ENCODE results near the gene NAA15.
A peak's percentile ranks its signal among the peaks of the same experiment; 100 is the strongest.

The NAA15 gene

DNA sequence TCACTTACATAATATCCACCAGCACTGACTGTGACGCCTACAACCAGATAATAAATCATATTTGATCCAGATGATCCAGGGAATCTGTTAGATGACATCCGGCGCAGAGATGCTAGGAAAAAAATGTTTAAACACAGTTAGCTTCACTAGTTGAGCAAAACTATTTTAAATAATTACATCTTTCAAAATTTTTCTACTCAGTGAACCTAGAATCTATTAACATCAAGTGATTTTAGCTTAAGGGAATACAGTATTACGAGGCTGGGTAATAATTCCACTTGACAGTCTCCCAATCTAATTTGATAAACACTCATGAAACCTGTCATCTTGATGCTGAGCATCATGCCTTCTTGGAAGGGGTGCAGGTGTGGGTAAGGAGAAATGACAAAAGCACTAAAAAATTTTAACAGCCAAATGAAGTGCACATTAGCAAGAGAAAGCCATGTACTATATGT is 26.0 kb upstream of the NAA15 start:
- Histone ChIP-seq H3K9me3 (ENCODE audit: insufficient read depth, low read depth, low read length) (no peaks in the 10 kb centered on the region), H3K4me3 (ENCODE audit: low read length, poor library complexity, severe bottlenecking) (no peak overlapping the region), H4K20me1 (ENCODE audit: insufficient read depth, low read length, poor library complexity, severe bottlenecking) (no peaks in the 10 kb centered on the region), H3K9ac (ENCODE audit: low read depth, low read length, poor library complexity, severe bottlenecking) (no peak overlapping the region), H3K4me1 (ENCODE audit: insufficient read depth, low read length, poor library complexity, severe bottlenecking) (no peaks in the 10 kb centered on the region), H3K79me2 (ENCODE audit: insufficient read depth, low read length) (no peaks in the 10 kb centered on the region), H3K4me2 (ENCODE audit: low read depth, low read length, poor library complexity, severe bottlenecking) (no peak overlapping the region), H3F3A (ENCODE audit: low read depth) (peaks cover 3% of the 10 kb centered on the region; the same call in 1 of the 2 replicates), H3K9me2 (replicated peaks; ENCODE audit: low read depth, low read length) (no peaks in the 10 kb centered on the region), H3K36me3 (ENCODE audit: insufficient read depth, low read length) (no peaks in the 10 kb centered on the region), H2AFZ (ENCODE audit: low read length) (no peak overlapping the region), H3K27me3 (ENCODE audit: insufficient read depth, low read length, poor library complexity, severe bottlenecking) (no peaks in the 10 kb centered on the region)
- no peak for TF ChIP-seq EZH2phosphoT487 (IDR thresholded peaks at IDR 0.05; ENCODE audit: borderline replicate concordance)
- TF ChIP-seq, protein P1, sequence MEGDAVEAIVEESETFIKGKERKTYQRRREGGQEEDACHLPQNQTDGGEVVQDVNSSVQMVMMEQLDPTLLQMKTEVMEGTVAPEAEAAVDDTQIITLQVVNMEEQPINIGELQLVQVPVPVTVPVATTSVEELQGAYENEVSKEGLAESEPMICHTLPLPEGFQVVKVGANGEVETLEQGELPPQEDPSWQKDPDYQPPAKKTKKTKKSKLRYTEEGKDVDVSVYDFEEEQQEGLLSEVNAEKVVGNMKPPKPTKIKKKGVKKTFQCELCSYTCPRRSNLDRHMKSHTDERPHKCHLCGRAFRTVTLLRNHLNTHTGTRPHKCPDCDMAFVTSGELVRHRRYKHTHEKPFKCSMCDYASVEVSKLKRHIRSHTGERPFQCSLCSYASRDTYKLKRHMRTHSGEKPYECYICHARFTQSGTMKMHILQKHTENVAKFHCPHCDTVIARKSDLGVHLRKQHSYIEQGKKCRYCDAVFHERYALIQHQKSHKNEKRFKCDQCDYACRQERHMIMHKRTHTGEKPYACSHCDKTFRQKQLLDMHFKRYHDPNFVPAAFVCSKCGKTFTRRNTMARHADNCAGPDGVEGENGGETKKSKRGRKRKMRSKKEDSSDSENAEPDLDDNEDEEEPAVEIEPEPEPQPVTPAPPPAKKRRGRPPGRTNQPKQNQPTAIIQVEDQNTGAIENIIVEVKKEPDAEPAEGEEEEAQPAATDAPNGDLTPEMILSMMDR (conservative IDR thresholded peaks at IDR 0.05; ENCODE audit: low read length), result no peak

- Histone ChIP-seq H3K36me3 (ENCODE audit: insufficient read depth, low read length) (no peaks in the 10 kb centered on the region), H3K9ac (ENCODE audit: low read depth, low read length, poor library complexity, severe bottlenecking) (no peak overlapping the region), H2AFZ (ENCODE audit: low read length) (no peak overlapping the region), H3K79me2 (ENCODE audit: insufficient read depth, low read length) (no peaks in the 10 kb centered on the region), H3K4me2 (ENCODE audit: low read depth, low read length, poor library complexity, severe bottlenecking) (no peak overlapping the region), H3K9me3 (ENCODE audit: insufficient read depth, low read depth, low read length) (no peaks in the 10 kb centered on the region), H3K27me3 (ENCODE audit: insufficient read depth, low read length, poor library complexity, severe bottlenecking) (no peaks in the 10 kb centered on the region), H3K9me2 (replicated peaks; ENCODE audit: low read depth, low read length) (no peaks in the 10 kb centered on the region), H3K4me1 (ENCODE audit: insufficient read depth, low read length, poor library complexity, severe bottlenecking) (no peaks in the 10 kb centered on the region), H3F3A (ENCODE audit: low read depth) (peaks cover 3% of the 10 kb centered on the region; the same call in 1 of the 2 replicates), H4K20me1 (ENCODE audit: insufficient read depth, low read length, poor library complexity, severe bottlenecking) (no peaks in the 10 kb centered on the region), H3K4me3 (ENCODE audit: low read length, poor library complexity, severe bottlenecking) (no peak overlapping the region)
- TF ChIP-seq, protein P1 (conservative IDR thresholded peaks at IDR 0.05; ENCODE audit: low read length), result no peak
- TF ChIP-seq EZH2phosphoT487 (IDR thresholded peaks at IDR 0.05; ENCODE audit: borderline replicate concordance), result no peak
Measured at GRCh38 chr4:139278485-139278884, 22.8 kb upstream of the NAA15 start.

DNA sequence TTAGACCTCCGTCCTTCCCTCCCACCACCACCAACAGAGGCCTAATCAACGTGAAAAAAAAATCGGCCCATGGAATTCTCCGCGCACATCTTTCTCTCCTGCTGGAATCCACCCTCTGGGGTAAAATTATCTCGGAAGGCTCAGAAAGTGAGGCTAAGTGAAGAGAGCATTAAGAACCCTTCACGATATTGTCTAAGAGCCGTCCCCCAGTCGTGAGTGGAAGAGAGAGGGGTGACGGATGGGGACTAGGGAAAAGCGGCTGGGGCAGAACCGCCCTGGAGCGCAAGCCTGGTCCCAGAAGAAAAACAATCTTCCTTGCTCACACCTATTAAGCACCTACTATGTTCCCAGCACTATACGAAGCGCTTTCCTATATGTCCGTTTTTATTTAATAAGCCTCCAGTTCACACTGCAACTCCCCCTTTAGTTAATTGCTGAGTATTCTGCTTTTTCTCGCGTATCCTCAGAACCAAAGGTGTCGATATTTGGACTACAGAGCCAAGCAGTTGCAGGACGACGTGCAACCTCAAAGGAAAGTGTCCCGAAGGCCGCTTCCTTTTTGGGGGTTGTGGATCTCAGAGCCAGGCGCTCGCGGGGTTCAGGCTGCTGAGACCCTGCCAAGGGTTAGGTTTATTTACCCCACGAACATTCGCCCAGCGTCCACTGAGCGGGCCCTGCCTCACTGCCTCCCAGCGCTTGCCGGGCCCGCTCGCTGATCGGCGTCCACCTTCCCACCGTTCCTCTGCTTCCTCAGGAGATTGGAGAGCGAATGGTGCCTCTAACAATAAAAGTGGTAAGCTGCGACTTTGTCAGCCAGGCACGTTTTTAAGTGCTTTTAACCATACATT is 22.2 kb upstream of the NAA15 start:
- H2AFZ ChIP-seq (ENCODE audit: low read length), result peak overlapping the region; percentile 81
- no peaks in the 10 kb centered on the region for H3K4me1 ChIP-seq (ENCODE audit: insufficient read depth, low read length, poor library complexity, severe bottlenecking)
- H3K4me3 ChIP-seq (ENCODE audit: low read length, poor library complexity, severe bottlenecking), result peak overlapping the region; percentile 69
- peak overlapping the region; percentile 71 for H3K4me2 ChIP-seq (ENCODE audit: low read depth, low read length, poor library complexity, severe bottlenecking)
- peaks cover 3% of the 10 kb centered on the region; the same call in 1 of the 2 replicates for H3F3A ChIP-seq (ENCODE audit: low read depth)
- peak overlapping the region; percentile 5 for H3K9ac ChIP-seq (ENCODE audit: low read depth, low read length, poor library complexity, severe bottlenecking)
- no peaks in the 10 kb centered on the region for H3K9me3 ChIP-seq (ENCODE audit: insufficient read depth, low read depth, low read length)
- no peaks in the 10 kb centered on the region for H3K27me3 ChIP-seq (ENCODE audit: insufficient read depth, low read length, poor library complexity, severe bottlenecking)
- no peaks in the 10 kb centered on the region for H3K36me3 ChIP-seq (ENCODE audit: insufficient read depth, low read length)
- H3K9me2 ChIP-seq (replicated peaks; ENCODE audit: low read depth, low read length), result no peaks in the 10 kb centered on the region
- no peaks in the 10 kb centered on the region for H3K79me2 ChIP-seq (ENCODE audit: insufficient read depth, low read length)
- no peak for TF ChIP-seq EZH2phosphoT487 (IDR thresholded peaks at IDR 0.05; ENCODE audit: borderline replicate concordance)
- TF ChIP-seq, protein P1 (conservative IDR thresholded peaks at IDR 0.05; ENCODE audit: low read length), result no peak
- no peaks in the 10 kb centered on the region for H4K20me1 ChIP-seq (ENCODE audit: insufficient read depth, low read length, poor library complexity, severe bottlenecking)

All from Loucy (cell line).